Measurements from ENCODE around the gene LMNTD2. TPM values are rescaled to one million over a fixed set of nuclear protein-coding genes. Genes with fewer than 3 reads are reported as not detected.

LMNTD2 gene
- total RNA-seq, 1 experiment from 2014 or later = 1.4 TPM

GRCh38 chr11:506238-506994, 54.1 kb downstream of the LMNTD2 start:
- peak; percentile 95 for DNase-seq
- H3K9ac ChIP-seq (ENCODE audit: low read length) = peak overlapping the region; percentile 100
- H3K4me2 ChIP-seq (ENCODE audit: low read length) = peak overlapping the region; percentile 100
- TF ChIP-seq EZH2 (IDR thresholded peaks at IDR 0.05; ENCODE audit: low read length, unreplicated experiment) = no peak
- TF ChIP-seq EZH2phosphoT487 (IDR thresholded peaks at IDR 0.05; ENCODE audit: borderline replicate concordance, low read length) = no peak
- TF ChIP-seq CTCF (conservative IDR thresholded peaks at IDR 0.05; ENCODE audit: low read depth, low read length) = no peak
- peaks cover 12% of the 10 kb centered on the region for H3K4me1 ChIP-seq (ENCODE audit: insufficient read depth, low read length)
- ATAC-seq = peak; percentile 72
- peak overlapping the region; percentile 82 for H2AFZ ChIP-seq (ENCODE audit: low read length)
- intact Hi-C loops (cut with micrococcal nuclease) = loop anchor here (2.0 to 5.0 kb wide), 3 partner anchors 30 to 56 kb away; partner anchors contain the start of genes LRRC56 and PTDSS2
- H3K9me3 ChIP-seq (ENCODE audit: low read length) = no peaks in the 10 kb centered on the region
- peaks cover 3% of the 10 kb centered on the region; the same call in 1 of the 2 replicates for H3K36me3 ChIP-seq (ENCODE audit: low read depth, low read length)
- POLR2A ChIA-PET (ENCODE audit: unreplicated experiment) = interaction anchor here (0.6 to 0.9 kb wide), 4 partner anchors 15 to 299 kb away, joined by 3 to 8 read pairs (median 3); partner anchors contain the start of genes BET1L, PHRF1 and RIC8A
- no peaks in the 10 kb centered on the region for H4K20me1 ChIP-seq (ENCODE audit: low read length)
- peak overlapping the region; percentile 88 for H3K4me3 ChIP-seq (ENCODE audit: low read length)
- peak overlapping the region; percentile 100 for H3K27ac ChIP-seq (ENCODE audit: low read length)
- CTCF ChIA-PET = interaction anchor here (1.0 kb wide), 1 partner anchor 13 kb away, joined by 3 read pairs; no protein-coding TSS in a partner anchor
- no peaks in the 10 kb centered on the region for H3K27me3 ChIP-seq (ENCODE audit: low read length)
- no peaks in the 10 kb centered on the region for H3K9me2 ChIP-seq (replicated peaks; ENCODE audit: low read length)
- BruUV-seq (replicated peaks) = TSS peak; percentile 78
- no peaks in the 10 kb centered on the region for H3F3A ChIP-seq (ENCODE audit: low read length, unreplicated experiment)
- peaks cover 43% of the 10 kb centered on the region for H3K79me2 ChIP-seq (ENCODE audit: low read length)

DNA sequence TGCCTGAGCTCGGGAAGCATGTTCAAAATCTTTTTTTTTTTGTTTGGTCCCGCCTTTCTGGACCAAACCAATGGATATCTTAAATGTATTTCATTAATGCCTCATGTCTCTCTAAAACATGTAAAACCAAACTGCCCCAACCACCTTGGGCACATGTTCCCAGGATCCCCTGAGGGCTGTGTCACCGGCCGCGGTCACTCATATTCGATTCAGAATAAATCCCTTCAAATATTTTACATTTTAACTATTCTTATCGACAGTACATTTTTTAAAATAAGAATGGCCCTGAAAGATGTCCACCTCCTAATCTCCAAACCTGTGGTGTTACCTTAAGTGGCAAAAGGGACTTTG, 55.6 kb downstream of the LMNTD2 start:
- Histone ChIP-seq H2AFZ (ENCODE audit: low read length) (no peak overlapping the region), H3K4me2 (ENCODE audit: low read length) (peak overlapping the region; percentile 100), H3K9me2 (replicated peaks; ENCODE audit: low read length) (no peaks in the 10 kb centered on the region), H3K4me1 (ENCODE audit: insufficient read depth, low read length) (peaks cover 12% of the 10 kb centered on the region), H3K27me3 (ENCODE audit: low read length) (no peaks in the 10 kb centered on the region), H3K79me2 (ENCODE audit: low read length) (peaks cover 43% of the 10 kb centered on the region), H3K27ac (ENCODE audit: low read length) (no peak overlapping the region), H3K9me3 (ENCODE audit: low read length) (no peaks in the 10 kb centered on the region), H3K9ac (ENCODE audit: low read length) (peak overlapping the region; percentile 100; the same call in 1 of the 2 replicates), H3K36me3 (ENCODE audit: low read depth, low read length) (peaks cover 1% of the 10 kb centered on the region; the same call in 1 of the 2 replicates), H4K20me1 (ENCODE audit: low read length) (no peaks in the 10 kb centered on the region), H3F3A (ENCODE audit: low read length, unreplicated experiment) (no peaks in the 10 kb centered on the region), H3K4me3 (ENCODE audit: low read length) (peak overlapping the region; percentile 88)
- no TSS peak for BruUV-seq (replicated peaks)
- TF ChIP-seq EZH2phosphoT487 (IDR thresholded peaks at IDR 0.05; ENCODE audit: borderline replicate concordance, low read length) = no peak
- no peak for TF ChIP-seq EZH2 (IDR thresholded peaks at IDR 0.05; ENCODE audit: low read length, unreplicated experiment)
- no peak for TF ChIP-seq CTCF (conservative IDR thresholded peaks at IDR 0.05; ENCODE audit: low read depth, low read length)
- intact Hi-C loops (cut with micrococcal nuclease) = loop anchor here (5.0 kb wide), 1 partner anchor 38 kb away; no protein-coding TSS in a partner anchor
- DNase-seq (peak; percentile 24), ATAC-seq (no peak)
- CTCF ChIA-PET = no interaction called here
- POLR2A ChIA-PET (ENCODE audit: unreplicated experiment) = no interaction called here

Small RNAs within 50 kb of the gene (microRNA-seq; reads per million reads assigned to microRNA genes)
- gene MIR210 (ENCODE audit: unreplicated experiment) = 828 reads per million, percentile 83 among the genes with 10 or more reads in this experiment

Other genes with a start within 250 kb of the LMNTD2 start
- gene IFITM1, start 246.7 kb downstream of the LMNTD2 start, total RNA-seq (2014; rRNA removed) = 2.0 and 2.2 TPM in 2 replicates
- 91.6 and 97.6 TPM in 2 replicates for gene IFITM3, start 239.9 kb downstream of the LMNTD2 start, total RNA-seq (2014; rRNA removed)
- 52.9 and 87.9 TPM in 2 replicates for gene B4GALNT4, start 191.2 kb downstream of the LMNTD2 start, total RNA-seq (2014; rRNA removed)
- gene PKP3, start 166.5 kb downstream of the LMNTD2 start, total RNA-seq (2014; rRNA removed) = 218 and 222 TPM in 2 replicates
- 85.4 and 112 TPM in 2 replicates for gene SIGIRR, start 145.7 kb downstream of the LMNTD2 start, total RNA-seq (2014; rRNA removed)
- 16.6 and 22.5 TPM in 2 replicates for gene ANO9, start 118.7 kb downstream of the LMNTD2 start, total RNA-seq (2014; rRNA removed)
- 53.0 and 91.0 TPM in 2 replicates for gene PTDSS2, start 110.5 kb downstream of the LMNTD2 start, total RNA-seq (2014; rRNA removed)
- gene RNH1, start 53.5 kb downstream of the LMNTD2 start, total RNA-seq (2014; rRNA removed) = 258 and 300 TPM in 2 replicates
- gene HRAS, start 25.2 kb downstream of the LMNTD2 start, total RNA-seq (2014; rRNA removed) = 128 and 167 TPM in 2 replicates
- gene LRRC56, start 23.2 kb downstream of the LMNTD2 start, total RNA-seq (2014; rRNA removed) = 1.0 and 1.5 TPM in 2 replicates
- gene RASSF7, start 232 bp upstream of the LMNTD2 start, total RNA-seq (2014; rRNA removed) = 58.6 and 79.7 TPM in 2 replicates
- gene PHRF1, start 15.7 kb upstream of the LMNTD2 start, total RNA-seq (2014; rRNA removed) = 41.4 and 52.4 TPM in 2 replicates
- 80.8 and 95.7 TPM in 2 replicates for gene IRF7, start 55.2 kb upstream of the LMNTD2 start, total RNA-seq (2014; rRNA removed)
- gene CDHR5, start 64.2 kb upstream of the LMNTD2 start, total RNA-seq (2014; rRNA removed) = not detected in 2 replicates
- gene SCT, start 66.4 kb upstream of the LMNTD2 start, total RNA-seq (2014; rRNA removed) = 2.2 TPM in 1 of 2 replicates, not detected in the other
- gene DRD4, start 76.5 kb upstream of the LMNTD2 start, total RNA-seq (2014; rRNA removed) = 0.11 TPM in 1 of 2 replicates, not detected in the other
- gene DEAF1, start 134.5 kb upstream of the LMNTD2 start, total RNA-seq (2014; rRNA removed) = 31.9 and 42.8 TPM in 2 replicates
- gene TMEM80, start 135.1 kb upstream of the LMNTD2 start, total RNA-seq (2014; rRNA removed) = 10.8 and 16.2 TPM in 2 replicates
- gene EPS8L2, start 145.5 kb upstream of the LMNTD2 start, total RNA-seq (2014; rRNA removed) = 127 and 200 TPM in 2 replicates
- gene TALDO1, start 186.7 kb upstream of the LMNTD2 start, total RNA-seq (2014; rRNA removed) = 287 and 326 TPM in 2 replicates
- 38.9 and 39.7 TPM in 2 replicates for gene GATD1, start 216.7 kb upstream of the LMNTD2 start, total RNA-seq (2014; rRNA removed)
- gene CEND1, start 229.4 kb upstream of the LMNTD2 start, total RNA-seq (2014; rRNA removed) = not detected in 2 replicates
- 32.7 and 42.3 TPM in 2 replicates for gene SLC25A22, start 237.5 kb upstream of the LMNTD2 start, total RNA-seq (2014; rRNA removed)
- 11.7 and 14.9 TPM in 2 replicates for gene PIDD1, start 244.5 kb upstream of the LMNTD2 start, total RNA-seq (2014; rRNA removed)
- gene RPLP2, start 249.2 kb upstream of the LMNTD2 start, total RNA-seq (2014; rRNA removed) = 897 and 964 TPM in 2 replicates